HG02759 (cell line): ENCODE measurements around the gene GRK3.
"Not testable (repeated sequence)": the region's sequence is repeated elsewhere in the genome, so short reads cannot be mapped to it uniquely, and the experiment has no call there.

Source experiments
- ATAC-seq: cut with Tn5 transposase; IDR thresholded peaks from one replicate; pipeline ENCODE4 v1.9.1; 2021; ENCODE audit warnings: mild to moderate bottlenecking, moderate library complexity; ENCODE audit not compliant: unreplicated experiment

GRK3 gene

GRCh38 chr22:25570486-25570885, 6.0 kb downstream of the GRK3 start:
- ATAC-seq = no peak

GRCh38 chr22:25571969-25572707, 7.7 kb downstream of the GRK3 start:
- not testable (repeated sequence) for ATAC-seq

- no peak for ATAC-seq
Observed at GRCh38 chr22:25572708-25573171, 8.3 kb downstream of the GRK3 start.

- ATAC-seq = no peak
Observed at GRCh38 chr22:25573841-25574240, 9.4 kb downstream of the GRK3 start.

- no peak for ATAC-seq
Observed at GRCh38 chr22:25574736-25575135, 10.3 kb downstream of the GRK3 start.

GRCh38 chr22:25575674-25576392, 11.4 kb downstream of the GRK3 start:
- ATAC-seq = not testable (repeated sequence)

- ATAC-seq = not testable (repeated sequence)
Observed at GRCh38 chr22:25581452-25581851, 17.0 kb downstream of the GRK3 start.

GRCh38 chr22:25582946-25583345, 18.5 kb downstream of the GRK3 start:
- ATAC-seq = no peak

- ATAC-seq = not testable (repeated sequence)
Observed at GRCh38 chr22:25584993-25585392, 20.5 kb downstream of the GRK3 start.

GRCh38 chr22:25589664-25590063, 25.2 kb downstream of the GRK3 start:
- not testable (repeated sequence) for ATAC-seq

GRCh38 chr22:25593323-25593722, 28.8 kb downstream of the GRK3 start:
- ATAC-seq = not testable (repeated sequence)

- ATAC-seq = no peak
Observed at GRCh38 chr22:25598609-25599008, 34.1 kb downstream of the GRK3 start.

- no peak for ATAC-seq
Observed at GRCh38 chr22:25602445-25602844, 38.0 kb downstream of the GRK3 start.

GRCh38 chr22:25602916-25603315, 38.4 kb downstream of the GRK3 start:
- ATAC-seq = no peak

- not testable (repeated sequence) for ATAC-seq
Observed at GRCh38 chr22:25605146-25605545, 40.7 kb downstream of the GRK3 start.

GRCh38 chr22:25605565-25605964, 41.1 kb downstream of the GRK3 start:
- ATAC-seq = not testable (repeated sequence)

- not testable (repeated sequence) for ATAC-seq
Observed at GRCh38 chr22:25611284-25611683, 46.8 kb downstream of the GRK3 start.

- ATAC-seq = not testable (repeated sequence)
Observed at GRCh38 chr22:25613131-25613530, 48.7 kb downstream of the GRK3 start.

GRCh38 chr22:25613558-25613957, 49.1 kb downstream of the GRK3 start:
- not testable (repeated sequence) for ATAC-seq

GRCh38 chr22:25614791-25615190, 50.3 kb downstream of the GRK3 start:
- not testable (repeated sequence) for ATAC-seq

GRCh38 chr22:25621986-25622385, 57.5 kb downstream of the GRK3 start:
- no peak for ATAC-seq

- ATAC-seq = peak; percentile 84
Observed at GRCh38 chr22:25623310-25623734, 58.8 kb downstream of the GRK3 start.
